22Rv1 (cell line): ENCODE data around the gene DENND5A.

ENCODE experiments used
- ZFX ChIP-seq: fragments of 450-650 bp; IDR thresholded peaks from 2 replicates; pipeline ENCODE4 v1.6.1; 2017; ENCODE audit warnings: antibody characterized with exemption, borderline replicate concordance
- TF ChIP-seq, protein P1 (sequence below): fragments of 450-650 bp; IDR thresholded peaks from 2 replicates; pipeline ENCODE4 v1.5.1; 2017; ENCODE audit warnings: mild to moderate bottlenecking

GRCh38 chr11:9120664-9121468 lies 144.3 kb downstream of the DENND5A start:
- TF ChIP-seq, protein P1, sequence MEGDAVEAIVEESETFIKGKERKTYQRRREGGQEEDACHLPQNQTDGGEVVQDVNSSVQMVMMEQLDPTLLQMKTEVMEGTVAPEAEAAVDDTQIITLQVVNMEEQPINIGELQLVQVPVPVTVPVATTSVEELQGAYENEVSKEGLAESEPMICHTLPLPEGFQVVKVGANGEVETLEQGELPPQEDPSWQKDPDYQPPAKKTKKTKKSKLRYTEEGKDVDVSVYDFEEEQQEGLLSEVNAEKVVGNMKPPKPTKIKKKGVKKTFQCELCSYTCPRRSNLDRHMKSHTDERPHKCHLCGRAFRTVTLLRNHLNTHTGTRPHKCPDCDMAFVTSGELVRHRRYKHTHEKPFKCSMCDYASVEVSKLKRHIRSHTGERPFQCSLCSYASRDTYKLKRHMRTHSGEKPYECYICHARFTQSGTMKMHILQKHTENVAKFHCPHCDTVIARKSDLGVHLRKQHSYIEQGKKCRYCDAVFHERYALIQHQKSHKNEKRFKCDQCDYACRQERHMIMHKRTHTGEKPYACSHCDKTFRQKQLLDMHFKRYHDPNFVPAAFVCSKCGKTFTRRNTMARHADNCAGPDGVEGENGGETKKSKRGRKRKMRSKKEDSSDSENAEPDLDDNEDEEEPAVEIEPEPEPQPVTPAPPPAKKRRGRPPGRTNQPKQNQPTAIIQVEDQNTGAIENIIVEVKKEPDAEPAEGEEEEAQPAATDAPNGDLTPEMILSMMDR = peak; percentile 63
- TF ChIP-seq ZFX = no peak
